Effector memory CD4-positive, alpha-beta T cell (primary cell): Measurements from ENCODE around the gene ADAM22.
"Not testable (repeated sequence)": the region's sequence is repeated elsewhere in the genome, so short reads cannot be mapped to it uniquely, and the experiment has no call there.

Source experiments
- DNase-seq, 3 donors: peaks; one replicate each; pipeline ENCODE4 v3.0.0-alpha.2; 2020
- H3K27ac ChIP-seq: 2 replicates; pipeline ENCODE4 v1.7.0; 2013; ENCODE audit warnings: mild to moderate bottlenecking, low read length, moderate library complexity; ENCODE audit not compliant: insufficient read depth, poor library complexity, severe bottlenecking
- H3K27me3 ChIP-seq: replicated peaks from 2 replicates; pipeline ENCODE4 v1.7.0; 2013; ENCODE audit warnings: mild to moderate bottlenecking, low read length; ENCODE audit not compliant: insufficient read depth, control insufficient read depth, poor library complexity, severe bottlenecking
- H3K36me3 ChIP-seq: 2 replicates; pipeline ENCODE4 v1.7.0; 2013; ENCODE audit warnings: mild to moderate bottlenecking, low read length, moderate library complexity; ENCODE audit not compliant: control insufficient read depth, insufficient read depth
- H3K4me1 ChIP-seq: 2 replicates; pipeline ENCODE4 v1.7.0; 2013; ENCODE audit warnings: low read length, mild to moderate bottlenecking; ENCODE audit not compliant: control insufficient read depth, insufficient read depth, poor library complexity, severe bottlenecking
- H3K4me3 ChIP-seq: 2 replicates; pipeline ENCODE4 v1.7.0; 2013; ENCODE audit warnings: low read length, low read depth, mild to moderate bottlenecking; ENCODE audit not compliant: insufficient read depth, poor library complexity, severe bottlenecking
- H3K9me3 ChIP-seq: 2 replicates; pipeline ENCODE4 v1.7.0; 2013; ENCODE audit warnings: mild to moderate bottlenecking, low read length, moderate library complexity; ENCODE audit not compliant: control insufficient read depth
- total RNA-seq, 3 donors: gene quantifications; one replicate each; lab custom pipeline; 2026; lab: John Stamatoyannopoulos, UW

Gene ADAM22
- total RNA-seq = 5.4 to 9.7 (median 8.9) reads per million in 3 donors

- H3K9me3 ChIP-seq = no peaks in the 10 kb centered on the region
Observed at GRCh38 chr7:87933953-87934698, at the start of gene ADAM22. Gene ADAM22 (plus strand): TSS chr7:87934251. CDS start chr7:87934466, 215 bp downstream.

GRCh38 chr7:87885018-87885417, 49.0 kb upstream of the ADAM22 start:
- no peaks in the 10 kb centered on the region for H3K9me3 ChIP-seq
- DNase-seq = no peak
- H3K27me3 ChIP-seq = no peaks in the 10 kb centered on the region
- no peaks in the 10 kb centered on the region for H3K4me1 ChIP-seq
- H3K4me3 ChIP-seq = no peak overlapping the region
- peaks cover 22% of the 10 kb centered on the region for H3K36me3 ChIP-seq
- no peak overlapping the region for H3K27ac ChIP-seq

More at GRCh38 chr7:87933953-87934698, at the start of gene ADAM22:
- peak; percentile 64 to 68 (median 67) for DNase-seq
- Histone ChIP-seq H3K36me3 (no peaks in the 10 kb centered on the region), H3K4me1 (peaks cover 8% of the 10 kb centered on the region), H3K4me3 (peak within 1 kb of the TSS; percentile 87), H3K27me3 (no peaks in the 10 kb centered on the region), H3K27ac (peak within 1 kb of the TSS; percentile 27)

GRCh38 chr7:87886875-87887274, 47.2 kb upstream of the ADAM22 start:
- Histone ChIP-seq H3K36me3 (peaks cover 22% of the 10 kb centered on the region), H3K27ac (no peak overlapping the region), H3K4me1 (no peaks in the 10 kb centered on the region), H3K27me3 (no peaks in the 10 kb centered on the region), H3K9me3 (no peaks in the 10 kb centered on the region), H3K4me3 (no peak overlapping the region)
- no peak for DNase-seq

GRCh38 chr7:87895363-87895762, 38.7 kb upstream of the ADAM22 start:
- Histone ChIP-seq H3K36me3 (peaks cover 33% of the 10 kb centered on the region), H3K27me3 (no peaks in the 10 kb centered on the region), H3K4me3 (no peak overlapping the region), H3K27ac (no peak overlapping the region), H3K4me1 (no peaks in the 10 kb centered on the region), H3K9me3 (no peaks in the 10 kb centered on the region)
- DNase-seq = no peak

GRCh38 chr7:87899255-87899654, 34.8 kb upstream of the ADAM22 start:
- Histone ChIP-seq H3K4me3 (no peak overlapping the region), H3K27ac (no peak overlapping the region), H3K36me3 (peaks cover 48% of the 10 kb centered on the region), H3K4me1 (no peaks in the 10 kb centered on the region), H3K9me3 (no peaks in the 10 kb centered on the region), H3K27me3 (no peaks in the 10 kb centered on the region)
- no peak for DNase-seq

- not testable (repeated sequence) for H3K27ac ChIP-seq, H3K27me3 ChIP-seq, H3K4me3 ChIP-seq, H3K4me1 ChIP-seq, DNase-seq, H3K9me3 ChIP-seq
- peaks cover 12% of the 10 kb centered on the region for H3K36me3 ChIP-seq
Observed at GRCh38 chr7:87907136-87907906, 26.7 kb upstream of the ADAM22 start.

GRCh38 chr7:87908814-87909213, 25.2 kb upstream of the ADAM22 start:
- not testable (repeated sequence) for H3K27me3 ChIP-seq, H3K4me3 ChIP-seq, DNase-seq, H3K27ac ChIP-seq, H3K4me1 ChIP-seq, H3K9me3 ChIP-seq, H3K36me3 ChIP-seq

GRCh38 chr7:87912121-87912520, 21.9 kb upstream of the ADAM22 start:
- Histone ChIP-seq H3K4me1 (no peaks in the 10 kb centered on the region), H3K27me3 (no peaks in the 10 kb centered on the region), H3K27ac (no peak overlapping the region), H3K9me3 (no peaks in the 10 kb centered on the region), H3K36me3 (no peaks in the 10 kb centered on the region), H3K4me3 (no peak overlapping the region)
- DNase-seq = no peak

- H3K36me3 ChIP-seq = no peaks in the 10 kb centered on the region
- H3K9me3 ChIP-seq = no peaks in the 10 kb centered on the region
- no peak overlapping the region for H3K4me3 ChIP-seq
- H3K27ac ChIP-seq = no peak overlapping the region
- H3K27me3 ChIP-seq = no peaks in the 10 kb centered on the region
- H3K4me1 ChIP-seq = no peaks in the 10 kb centered on the region
- DNase-seq = no peak
Observed at GRCh38 chr7:87918740-87919139, 15.3 kb upstream of the ADAM22 start.

GRCh38 chr7:87919875-87920274, 14.2 kb upstream of the ADAM22 start:
- DNase-seq = no peak
- Histone ChIP-seq H3K27me3 (no peaks in the 10 kb centered on the region), H3K4me1 (no peaks in the 10 kb centered on the region), H3K9me3 (no peaks in the 10 kb centered on the region), H3K27ac (no peak overlapping the region), H3K36me3 (no peaks in the 10 kb centered on the region), H3K4me3 (no peak overlapping the region)
